HepG2 (cell line): ENCODE measurements around the gene HPD. TPM values are rescaled to one million over a fixed set of nuclear protein-coding genes. Genes with fewer than 3 reads are reported as not detected.

Source experiments
- CHCHD3 ChIP-seq: sonication (generic); formaldehyde crosslinking; IDR thresholded peaks from 2 replicates; pipeline ENCODE4 v1.8.0; 2022; ENCODE audit warnings: mild to moderate bottlenecking, missing genetic modification reagents, moderate library complexity
- DZIP1 ChIP-seq: sonication (generic); formaldehyde crosslinking; IDR thresholded peaks from 2 replicates; pipeline ENCODE4 v1.5.0; 2020; ENCODE audit warnings: mild to moderate bottlenecking, missing genetic modification reagents
- GABPA ChIP-seq, 2 experiments: IDR thresholded peaks; 2 replicates each; pipeline ENCODE4 v1.6.1; 2011 to 2016; ENCODE audit warnings: low read depth in 2 of 2, low read length in 1 of 2, missing biosample characterization in 1 of 2, missing genetic modification characterization in 1 of 2
- HCFC1 ChIP-seq: fragments of 150-350 bp; IDR thresholded peaks from 2 replicates; pipeline ENCODE4 v1.6.1; 2014; ENCODE audit warnings: low read depth, low read length
- HDAC6 ChIP-seq: fragments of 200-600 bp; sonication (generic); IDR thresholded peaks from 2 replicates; pipeline ENCODE4 v1.7.0; 2017; ENCODE audit warnings: mild to moderate bottlenecking, antibody characterized with exemption, low read length, low read depth
- HMGXB4 ChIP-seq, 2 experiments: sonication (generic) in 1 of 2; formaldehyde crosslinking in 1 of 2; IDR thresholded peaks; 2 replicates each; pipeline versions ENCODE4 v1.4.0 to v1.6.1; 2018 to 2020; ENCODE audit warnings: missing genetic modification reagents in 2 of 2, borderline replicate concordance in 1 of 2, low read depth in 1 of 2, mild to moderate bottlenecking in 1 of 2, missing biosample characterization in 1 of 2
- KLF16 ChIP-seq, 2 experiments: sonication (generic) in 1 of 2; formaldehyde crosslinking in 1 of 2; IDR thresholded peaks; 2 replicates each; pipeline versions ENCODE4 v1.6.1 to v1.8.0; 2016 to 2023; ENCODE audit warnings: missing genetic modification reagents in 2 of 2, missing compliant biosample characterization in 1 of 2
- MIER2 ChIP-seq: IDR thresholded peaks from 2 replicates; pipeline ENCODE4 v1.6.1; 2016; ENCODE audit warnings: missing biosample characterization, missing genetic modification reagents
- MLLT10 ChIP-seq: sonication (generic); formaldehyde crosslinking; IDR thresholded peaks from 2 replicates; pipeline ENCODE4 v1.4.0; 2020; ENCODE audit warnings: missing genetic modification reagents
- ONECUT2 ChIP-seq: sonication (generic); formaldehyde crosslinking; IDR thresholded peaks from 2 replicates; pipeline ENCODE4 v1.4.0; 2020; ENCODE audit warnings: missing genetic modification reagents
- PHB2 ChIP-seq: fragments of 450-650 bp; IDR thresholded peaks from 2 replicates; pipeline ENCODE4 v1.6.1; 2018; ENCODE audit not compliant: partially characterized antibody
- RBM39 ChIP-seq: fragments of 200-400 bp; formaldehyde crosslinking; IDR thresholded peaks from one replicate; pipeline ENCODE4 v1.6.1; 2018; ENCODE audit warnings: antibody characterized with exemption, mild to moderate bottlenecking, low read depth, low read length; ENCODE audit not compliant: poor library complexity, severe bottlenecking
- SMAD3 ChIP-seq: sonication (generic); formaldehyde crosslinking; IDR thresholded peaks from 2 replicates; pipeline ENCODE4 v1.4.0; 2020; ENCODE audit warnings: missing genetic modification reagents
- ZFP41 ChIP-seq: sonication (generic); formaldehyde crosslinking; IDR thresholded peaks from 2 replicates; pipeline ENCODE4 v1.4.0; 2020; ENCODE audit warnings: mild to moderate bottlenecking, missing genetic modification reagents, borderline replicate concordance
- ZNF10 ChIP-seq: sonication (generic); formaldehyde crosslinking; IDR thresholded peaks from 2 replicates; pipeline ENCODE4 v1.4.0; 2020; ENCODE audit warnings: mild to moderate bottlenecking, low read depth, missing genetic modification reagents, borderline replicate concordance
- ZNF232 ChIP-seq: sonication (generic); formaldehyde crosslinking; IDR thresholded peaks from 2 replicates; pipeline ENCODE4 v1.4.0; 2020; ENCODE audit warnings: missing genetic modification reagents, borderline replicate concordance
- ZNF33A ChIP-seq: sonication (generic); formaldehyde crosslinking; IDR thresholded peaks from 2 replicates; pipeline ENCODE4 v1.5.1; 2020; ENCODE audit warnings: missing genetic modification reagents, mild to moderate bottlenecking, moderate library complexity, borderline replicate concordance
- ZNF343 ChIP-seq: sonication (generic); formaldehyde crosslinking; IDR thresholded peaks from 2 replicates; pipeline ENCODE4 v1.4.0; 2020; ENCODE audit warnings: mild to moderate bottlenecking, missing genetic modification reagents
- ZNF432 ChIP-seq: sonication (generic); formaldehyde crosslinking; IDR thresholded peaks from 2 replicates; pipeline ENCODE4 v1.5.0; 2020; ENCODE audit warnings: missing genetic modification reagents, mild to moderate bottlenecking, borderline replicate concordance
- ZNF468 ChIP-seq: sonication (generic); formaldehyde crosslinking; IDR thresholded peaks from 2 replicates; pipeline ENCODE4 v1.8.0; 2022; ENCODE audit warnings: mild to moderate bottlenecking, moderate library complexity, missing genetic modification reagents
- ZNF7 ChIP-seq: IDR thresholded peaks from 2 replicates; pipeline ENCODE4 v1.6.1; 2016; ENCODE audit warnings: missing biosample characterization, missing genetic modification reagents
- ZNF709 ChIP-seq: sonication (generic); formaldehyde crosslinking; IDR thresholded peaks from 2 replicates; pipeline ENCODE4 v1.5.0; 2020; ENCODE audit warnings: mild to moderate bottlenecking, missing genetic modification reagents
- ZNF788 ChIP-seq: sonication (generic); formaldehyde crosslinking; IDR thresholded peaks from 2 replicates; pipeline ENCODE4 v1.5.0; 2020; ENCODE audit warnings: mild to moderate bottlenecking, missing genetic modification reagents, borderline replicate concordance
- polyA plus RNA-seq, 8 experiments: library from polyadenylated mRNA; depleted of rRNA in 3 of 8; stranded (reverse) in 7 of 8; unstranded in 1 of 8; fragments of >200 nt; fragmentation: Illumina TruSeq in 4 of 8; extraction: Trizol in 4 of 8; gene quantifications; 2 replicates each; pipeline versions ENCODE4 v1.2.1 to v1.2.3, GENCODE V29; 2011 to 2016; ENCODE audit warnings: low read depth in 4 of 8, missing spikeins in 1 of 8, mixed read lengths in 1 of 8; ENCODE audit not compliant: insufficient read depth in 1 of 8
- total RNA-seq, 5 experiments: library from RNA; depleted of rRNA; stranded (reverse); fragments of >200 nt; fragmentation: Illumina TruSeq; extraction: Trizol; gene quantifications; 2 replicates each; pipeline ENCODE4 v1.2.3, GENCODE V29; 2016; ENCODE audit warnings: low read depth in 1 of 5

Gene HPD
- total and polyA plus RNA-seq, 2 of the 13 experiments (the other 11 are each of a cell fraction or from before 2014, with no cell fraction given): 120 to 195 TPM

- TF ChIP-seq ZNF709 (CRISPR knock-in tag) (no peak), ZNF33A (CRISPR knock-in tag) (no peak), ZNF7 (CRISPR knock-in tag) (no peak), ZNF468 (CRISPR knock-in tag) (0 out of 2 replicates have a peak, but pooled peaks have one; percentile 69), KLF16 (CRISPR knock-in tag; IDR thresholded peaks at IDR 0.05) (peak in 1 of 2 experiments; percentile 78; a peak in 1 of 4 replicates), MIER2 (CRISPR knock-in tag) (peak; percentile 36; the same call in 1 of the 2 replicates), GABPA (IDR thresholded peaks at IDR 0.05; ENCODE audit: low read depth, low read length) (no peak), GABPA (CRISPR knock-in tag; IDR thresholded peaks at IDR 0.05; ENCODE audit: low read depth) (peak; percentile 69), DZIP1 (CRISPR knock-in tag) (no peak; the same call in 1 of the 2 replicates), HMGXB4 (CRISPR knock-in tag; IDR thresholded peaks at IDR 0.05; ENCODE audit: borderline replicate concordance in 1 of 2, low read depth in 1 of 2) (peak; percentile 94 to 98), ZNF432 (CRISPR knock-in tag) (no peak), RBM39 (peak; percentile 91), CHCHD3 (CRISPR knock-in tag) (peak; percentile 44; the same call in 1 of the 2 replicates), HDAC6 (no peak), MLLT10 (CRISPR knock-in tag) (no peak), PHB2 (no peak), ZNF343 (0 out of 2 replicates have a peak, but pooled peaks have one; percentile 57), SMAD3 (CRISPR knock-in tag) (no peak), ZNF10 (CRISPR knock-in tag) (no peak), ZFP41 (no peak; the same call in 1 of the 2 replicates), ZNF232 (CRISPR knock-in tag) (peak; percentile 89; the same call in 1 of the 2 replicates), HCFC1 (no peak), ONECUT2 (no peak), ZNF788 (CRISPR knock-in tag) (peak; percentile 87)
These were observed 64.7 kb downstream of the HPD start (continued) for GRCh38 chr12:121793838-121794533.
